Rectal smooth muscle tissue (tissue), 1 donor: ENCODE results near the gene UBFD1.
"Not testable (repeated sequence)": the region's sequence is repeated elsewhere in the genome, so short reads cannot be mapped to it uniquely, and the experiment has no call there.

Experiments used
- H3K27ac ChIP-seq: one replicate; pipeline ENCODE4 v1.7.0; 2013; ENCODE audit warnings: low read depth, low read length, inconsistent platforms
- H3K27me3 ChIP-seq: one replicate; pipeline ENCODE4 v1.7.0; 2013; ENCODE audit warnings: low read length; ENCODE audit not compliant: control insufficient read depth, insufficient read depth
- H3K36me3 ChIP-seq: one replicate; pipeline ENCODE4 v1.7.0; 2013; ENCODE audit warnings: low read length; ENCODE audit not compliant: control insufficient read depth, insufficient read depth
- H3K4me1 ChIP-seq: one replicate; pipeline ENCODE4 v1.7.0; 2013; ENCODE audit warnings: low read length; ENCODE audit not compliant: control insufficient read depth, insufficient read depth
- H3K4me3 ChIP-seq: one replicate; pipeline ENCODE4 v1.7.0; 2013; ENCODE audit warnings: low read length
- H3K9ac ChIP-seq: one replicate; pipeline ENCODE4 v1.7.0; 2013; ENCODE audit warnings: low read length

The UBFD1 gene

GRCh38 chr16:23607726-23608125 lies 50.2 kb downstream of the UBFD1 start:
- Histone ChIP-seq H3K4me1 (no peaks in the 10 kb centered on the region), H3K27ac (no peak overlapping the region), H3K27me3 (no peaks in the 10 kb centered on the region), H3K4me3 (no peak overlapping the region), H3K36me3 (peaks cover 3% of the 10 kb centered on the region), H3K9ac (no peak overlapping the region)

GRCh38 chr16:23608194-23608593 lies 50.7 kb downstream of the UBFD1 start:
- H3K27ac ChIP-seq: no peak overlapping the region
- no peak overlapping the region for H3K9ac ChIP-seq
- no peaks in the 10 kb centered on the region for H3K4me1 ChIP-seq
- peaks cover 3% of the 10 kb centered on the region for H3K36me3 ChIP-seq
- no peaks in the 10 kb centered on the region for H3K27me3 ChIP-seq
- H3K4me3 ChIP-seq: no peak overlapping the region

GRCh38 chr16:23609929-23610328 lies 52.4 kb downstream of the UBFD1 start:
- H3K4me1 ChIP-seq: no peaks in the 10 kb centered on the region
- H3K9ac ChIP-seq: no peak overlapping the region
- H3K27me3 ChIP-seq: no peaks in the 10 kb centered on the region
- no peak overlapping the region for H3K4me3 ChIP-seq
- no peaks in the 10 kb centered on the region for H3K36me3 ChIP-seq
- H3K27ac ChIP-seq: no peak overlapping the region

GRCh38 chr16:23610905-23611304 lies 53.4 kb downstream of the UBFD1 start:
- H3K27me3 ChIP-seq, H3K4me3 ChIP-seq, H3K9ac ChIP-seq, H3K4me1 ChIP-seq, H3K27ac ChIP-seq, H3K36me3 ChIP-seq: not testable (repeated sequence)

GRCh38 chr16:23611936-23612335 lies 54.4 kb downstream of the UBFD1 start:
- no peak overlapping the region for H3K27ac ChIP-seq
- H3K27me3 ChIP-seq: no peaks in the 10 kb centered on the region
- peaks cover 4% of the 10 kb centered on the region for H3K36me3 ChIP-seq
- H3K4me3 ChIP-seq: no peak overlapping the region
- no peak overlapping the region for H3K9ac ChIP-seq
- H3K4me1 ChIP-seq: no peaks in the 10 kb centered on the region

GRCh38 chr16:23615805-23616204 lies 58.3 kb downstream of the UBFD1 start:
- Histone ChIP-seq H3K36me3 (peaks cover 4% of the 10 kb centered on the region), H3K9ac (no peak overlapping the region), H3K4me3 (no peak overlapping the region), H3K27me3 (no peaks in the 10 kb centered on the region), H3K27ac (no peak overlapping the region), H3K4me1 (no peaks in the 10 kb centered on the region)
